ENCODE results near the gene NRF1. TPM values are rescaled to one million over a fixed set of nuclear protein-coding genes. Genes with fewer than 3 reads are reported as not detected.
A peak's percentile ranks its signal among the peaks of the same experiment; 100 is the strongest.
"Not testable (repeated sequence)": the region's sequence is repeated elsewhere in the genome, so short reads cannot be mapped to it uniquely, and the experiment has no call there.

NRF1 gene
- polyA plus RNA-seq, 4 donors: 7.6 to 15.6 (median 9.3) TPM

DNA sequence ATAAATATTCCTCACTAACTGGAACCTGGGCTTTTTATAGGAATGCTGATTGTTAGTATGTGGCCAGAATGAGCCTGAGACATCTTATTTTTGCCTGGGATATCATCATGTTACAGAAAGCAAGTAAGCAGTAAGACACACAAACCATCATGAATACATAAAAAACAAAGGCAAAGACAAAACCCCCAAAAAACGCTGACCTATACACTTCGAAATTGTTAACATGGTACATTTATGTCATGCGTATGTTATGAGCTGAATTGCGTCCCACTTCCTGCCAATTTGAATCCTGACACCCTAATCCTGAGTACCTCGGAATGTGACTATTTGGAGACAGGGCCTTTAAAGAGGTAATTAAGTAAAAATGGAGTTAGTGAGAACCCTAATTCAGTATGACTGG lies 12.3 kb upstream of the NRF1 start:
- no peak for DNase-seq
- 89 to 90% (median 90%) methylated on average over 5 of the region's 5 CpGs for WGBS, 3 donors
- Histone ChIP-seq H3K4me1 (ENCODE audit: control insufficient read depth in 3 of 3, insufficient read depth in 2 of 3, low read depth in 1 of 3, low read length in 2 of 3) (no peaks in the 10 kb centered on the region), H3K36me3 (ENCODE audit: control insufficient read depth in 3 of 3, insufficient read depth in 2 of 3, low read depth in 1 of 3, low read length in 3 of 3) (no peaks in the 10 kb centered on the region), H3K27ac (ENCODE audit: low read depth in 1 of 3, low read length in 2 of 3) (no peak overlapping the region), H3K9me3 (ENCODE audit: control insufficient read depth in 2 of 2, insufficient read depth in 1 of 2, low read depth in 1 of 2, low read length in 1 of 2) (no peaks in the 10 kb centered on the region), H3K4me3 (ENCODE audit: low read depth in 1 of 3, low read length in 3 of 3) (no peak overlapping the region), H3K27me3 (ENCODE audit: control insufficient read depth in 3 of 3, insufficient read depth in 3 of 3, low read length in 3 of 3) (no peaks in the 10 kb centered on the region)
- FAIRE-seq: no peak

DNA sequence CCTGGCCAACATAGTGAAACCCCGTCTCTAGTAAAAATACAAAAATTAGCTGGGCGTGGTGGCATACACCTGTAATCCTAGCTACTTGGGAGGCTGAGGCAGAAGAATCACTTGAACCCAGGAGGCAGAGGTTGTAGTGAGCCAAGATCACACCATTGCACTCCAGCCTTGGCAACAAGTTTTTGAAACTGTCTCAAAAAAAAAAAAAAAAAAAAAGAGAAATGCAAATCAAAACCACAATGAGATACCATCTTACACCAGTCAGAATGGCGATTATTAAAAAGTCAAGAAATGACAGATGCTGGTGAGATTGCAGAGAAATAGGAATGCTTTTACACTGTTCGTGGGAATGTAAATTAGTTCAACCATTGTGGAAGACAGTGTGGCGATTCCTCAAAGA lies 7.9 kb upstream of the NRF1 start:
- not testable (repeated sequence) for DNase-seq; H3K9me3 ChIP-seq (ENCODE audit: control insufficient read depth in 2 of 2, insufficient read depth in 1 of 2, low read depth in 1 of 2, low read length in 1 of 2); H3K36me3 ChIP-seq (ENCODE audit: control insufficient read depth in 3 of 3, insufficient read depth in 2 of 3, low read depth in 1 of 3, low read length in 3 of 3); H3K27me3 ChIP-seq (ENCODE audit: control insufficient read depth in 3 of 3, insufficient read depth in 3 of 3, low read length in 3 of 3); H3K4me3 ChIP-seq (ENCODE audit: low read depth in 1 of 3, low read length in 3 of 3); H3K27ac ChIP-seq (ENCODE audit: low read depth in 1 of 3, low read length in 2 of 3); H3K4me1 ChIP-seq (ENCODE audit: control insufficient read depth in 3 of 3, insufficient read depth in 2 of 3, low read depth in 1 of 3, low read length in 2 of 3); FAIRE-seq
- WGBS, 3 donors: 65 to 69% (median 66%) methylated on average over 5 of the region's 5 CpGs

DNA sequence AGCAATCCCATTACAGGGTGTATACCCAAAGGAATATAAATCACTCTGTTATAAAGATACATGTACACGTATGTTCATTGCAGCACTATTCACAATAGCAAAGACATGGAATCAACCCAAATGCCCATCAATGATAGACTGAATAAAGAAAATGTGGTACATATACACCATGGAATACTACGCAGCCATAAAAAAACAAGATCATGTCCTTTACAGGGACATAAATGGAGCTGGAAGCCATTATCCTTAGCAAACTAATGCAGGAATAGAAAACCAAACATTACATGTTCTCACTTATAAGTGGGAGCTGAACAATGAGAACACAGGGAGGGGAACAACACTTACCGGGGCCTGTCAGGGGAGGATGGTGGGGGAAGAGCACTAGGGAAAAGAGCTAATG lies 7.5 kb upstream of the NRF1 start:
- not testable (repeated sequence) for H3K27ac ChIP-seq (ENCODE audit: low read depth in 1 of 3, low read length in 2 of 3); H3K4me1 ChIP-seq (ENCODE audit: control insufficient read depth in 3 of 3, insufficient read depth in 2 of 3, low read depth in 1 of 3, low read length in 2 of 3); DNase-seq; H3K9me3 ChIP-seq (ENCODE audit: control insufficient read depth in 2 of 2, insufficient read depth in 1 of 2, low read depth in 1 of 2, low read length in 1 of 2); FAIRE-seq; H3K4me3 ChIP-seq (ENCODE audit: low read depth in 1 of 3, low read length in 3 of 3); H3K27me3 ChIP-seq (ENCODE audit: control insufficient read depth in 3 of 3, insufficient read depth in 3 of 3, low read length in 3 of 3); H3K36me3 ChIP-seq (ENCODE audit: control insufficient read depth in 3 of 3, insufficient read depth in 2 of 3, low read depth in 1 of 3, low read length in 3 of 3)
- 94 to 96% (median 95%) methylated on average over 3 of the region's 3 CpGs for WGBS, 3 donors

DNA sequence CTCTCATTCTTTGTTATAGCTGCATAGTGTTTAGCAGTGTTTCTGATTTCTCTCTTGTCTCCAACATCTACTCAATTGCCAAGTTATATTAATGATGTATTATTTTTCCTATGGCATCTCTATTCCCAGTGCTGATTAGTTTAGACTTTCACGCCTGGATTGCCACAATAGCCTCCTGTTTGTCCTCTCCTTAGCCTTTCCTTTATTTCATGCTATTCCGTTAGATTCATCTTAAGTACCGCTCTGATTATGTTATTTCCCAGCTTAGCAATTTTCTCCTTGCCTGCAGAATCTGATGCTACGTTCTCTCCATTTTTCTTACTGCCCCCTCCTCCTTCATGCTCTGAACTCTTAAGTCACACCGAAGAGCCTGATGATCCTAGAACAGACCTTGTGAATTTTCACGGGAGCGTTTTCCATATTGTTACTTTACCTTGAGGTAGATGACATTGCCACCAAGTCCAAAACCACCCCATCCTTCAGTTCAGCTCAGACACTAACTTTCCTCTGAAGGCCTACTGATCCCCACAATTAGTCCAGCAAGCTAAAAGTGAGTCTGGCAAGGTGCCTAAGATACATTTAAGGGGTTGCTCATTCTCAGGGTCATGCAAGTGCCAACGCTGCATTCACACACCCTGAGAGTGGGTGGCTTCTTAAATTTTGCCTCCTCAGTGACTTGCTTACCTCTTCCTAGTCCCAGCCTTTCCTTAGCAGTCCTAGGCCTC lies 6.6 kb upstream of the NRF1 start:
- Histone ChIP-seq H3K36me3 (ENCODE audit: control insufficient read depth in 3 of 3, insufficient read depth in 2 of 3, low read depth in 1 of 3, low read length in 3 of 3) (peaks cover 0 to 11% (median 0%) of the 10 kb centered on the region in 3 donors), H3K27me3 (ENCODE audit: control insufficient read depth in 3 of 3, insufficient read depth in 3 of 3, low read length in 3 of 3) (no peaks in the 10 kb centered on the region), H3K4me1 (ENCODE audit: control insufficient read depth in 3 of 3, insufficient read depth in 2 of 3, low read depth in 1 of 3, low read length in 2 of 3) (peaks cover 0 to 2% (median 0%) of the 10 kb centered on the region in 3 donors), H3K4me3 (ENCODE audit: low read depth in 1 of 3, low read length in 3 of 3) (no peak overlapping the region), H3K9me3 (ENCODE audit: control insufficient read depth in 2 of 2, insufficient read depth in 1 of 2, low read depth in 1 of 2, low read length in 1 of 2) (no peaks in the 10 kb centered on the region), H3K27ac (ENCODE audit: low read depth in 1 of 3, low read length in 2 of 3) (no peak overlapping the region)
- DNase-seq (no peak), FAIRE-seq (no peak)
- WGBS, 3 donors: 74 to 83% (median 80%) methylated on average over 8 of the region's 8 CpGs

DNA sequence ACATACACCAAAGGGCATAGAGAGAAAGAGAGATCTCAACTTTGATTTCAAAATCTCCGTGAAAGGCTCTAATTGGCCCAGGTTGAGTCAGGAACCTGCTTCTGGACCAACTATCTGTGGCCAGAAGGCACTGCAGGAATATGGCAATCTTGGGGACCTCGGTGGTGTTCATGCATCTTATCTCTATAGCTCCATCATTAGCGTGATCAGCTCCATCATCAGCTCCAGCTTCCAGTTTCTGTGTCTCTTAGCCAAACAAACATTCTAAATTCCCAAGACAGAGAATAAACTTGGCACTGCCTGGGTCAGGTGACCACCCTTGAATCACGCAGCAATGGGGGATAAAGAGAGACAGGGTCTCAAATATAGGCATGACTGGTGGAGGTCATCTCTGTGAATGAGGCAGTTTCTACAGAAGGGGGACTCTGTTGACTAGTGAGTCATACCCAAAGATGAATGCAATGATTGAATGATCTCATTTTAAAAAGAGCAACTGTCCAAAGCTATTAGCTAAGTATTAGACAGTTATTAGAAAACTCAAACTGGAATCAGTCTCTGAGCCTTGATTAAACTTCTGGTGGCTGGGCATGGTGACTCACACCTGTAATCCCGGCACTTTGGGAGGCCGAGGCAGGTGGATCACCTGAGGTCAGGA lies 5.4 kb upstream of the NRF1 start:
- Histone ChIP-seq H3K27me3 (ENCODE audit: control insufficient read depth in 3 of 3, insufficient read depth in 3 of 3, low read length in 3 of 3) (no peaks in the 10 kb centered on the region), H3K9me3 (ENCODE audit: control insufficient read depth in 2 of 2, insufficient read depth in 1 of 2, low read depth in 1 of 2, low read length in 1 of 2) (no peaks in the 10 kb centered on the region), H3K4me1 (ENCODE audit: control insufficient read depth in 3 of 3, insufficient read depth in 2 of 3, low read depth in 1 of 3, low read length in 2 of 3) (peaks cover 0 to 2% (median 2%) of the 10 kb centered on the region in 3 donors), H3K36me3 (ENCODE audit: control insufficient read depth in 3 of 3, insufficient read depth in 2 of 3, low read depth in 1 of 3, low read length in 3 of 3) (peaks cover 0 to 15% (median 0%) of the 10 kb centered on the region in 3 donors), H3K4me3 (ENCODE audit: low read depth in 1 of 3, low read length in 3 of 3) (no peak overlapping the region), H3K27ac (ENCODE audit: low read depth in 1 of 3, low read length in 2 of 3) (no peak overlapping the region)
- FAIRE-seq (no peak), DNase-seq (no peak)
- WGBS, 3 donors: 88 to 91% (median 89%) methylated on average over 6 of the region's 6 CpGs

DNA sequence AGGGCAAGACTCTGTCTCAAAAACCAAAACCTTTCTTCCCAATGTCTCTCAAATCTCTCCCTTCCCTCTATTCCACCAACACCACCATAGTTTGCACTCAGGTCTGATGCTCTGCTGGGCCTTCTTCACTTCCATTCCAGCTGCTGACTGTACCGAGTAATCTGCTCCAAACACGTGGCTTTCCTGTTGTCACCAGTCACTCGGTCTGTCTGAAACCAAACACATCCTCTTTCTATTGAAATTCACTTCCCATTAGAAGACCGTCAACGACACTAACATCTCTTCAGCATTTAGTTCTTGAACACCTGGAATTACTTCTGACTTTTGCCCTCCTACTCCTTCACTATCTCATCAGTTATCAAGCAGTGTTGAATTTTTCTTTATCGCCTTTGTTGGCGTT lies 4.7 kb upstream of the NRF1 start:
- no peaks in the 10 kb centered on the region for H3K9me3 ChIP-seq (ENCODE audit: control insufficient read depth in 2 of 2, insufficient read depth in 1 of 2, low read depth in 1 of 2, low read length in 1 of 2)
- H3K36me3 ChIP-seq (ENCODE audit: control insufficient read depth in 3 of 3, insufficient read depth in 2 of 3, low read depth in 1 of 3, low read length in 3 of 3): peaks cover 0 to 15% (median 0%) of the 10 kb centered on the region in 3 donors
- no peak overlapping the region for H3K4me3 ChIP-seq (ENCODE audit: low read depth in 1 of 3, low read length in 3 of 3)
- no peak overlapping the region for H3K27ac ChIP-seq (ENCODE audit: low read depth in 1 of 3, low read length in 2 of 3)
- no peaks in the 10 kb centered on the region for H3K27me3 ChIP-seq (ENCODE audit: control insufficient read depth in 3 of 3, insufficient read depth in 3 of 3, low read length in 3 of 3)
- FAIRE-seq (no peak), DNase-seq (no peak)
- WGBS, 3 donors: 22 to 46% (median 31%) methylated on average over 7 of the region's 7 CpGs
- peaks cover 0 to 2% (median 2%) of the 10 kb centered on the region in 3 donors for H3K4me1 ChIP-seq (ENCODE audit: control insufficient read depth in 3 of 3, insufficient read depth in 2 of 3, low read depth in 1 of 3, low read length in 2 of 3)

DNA sequence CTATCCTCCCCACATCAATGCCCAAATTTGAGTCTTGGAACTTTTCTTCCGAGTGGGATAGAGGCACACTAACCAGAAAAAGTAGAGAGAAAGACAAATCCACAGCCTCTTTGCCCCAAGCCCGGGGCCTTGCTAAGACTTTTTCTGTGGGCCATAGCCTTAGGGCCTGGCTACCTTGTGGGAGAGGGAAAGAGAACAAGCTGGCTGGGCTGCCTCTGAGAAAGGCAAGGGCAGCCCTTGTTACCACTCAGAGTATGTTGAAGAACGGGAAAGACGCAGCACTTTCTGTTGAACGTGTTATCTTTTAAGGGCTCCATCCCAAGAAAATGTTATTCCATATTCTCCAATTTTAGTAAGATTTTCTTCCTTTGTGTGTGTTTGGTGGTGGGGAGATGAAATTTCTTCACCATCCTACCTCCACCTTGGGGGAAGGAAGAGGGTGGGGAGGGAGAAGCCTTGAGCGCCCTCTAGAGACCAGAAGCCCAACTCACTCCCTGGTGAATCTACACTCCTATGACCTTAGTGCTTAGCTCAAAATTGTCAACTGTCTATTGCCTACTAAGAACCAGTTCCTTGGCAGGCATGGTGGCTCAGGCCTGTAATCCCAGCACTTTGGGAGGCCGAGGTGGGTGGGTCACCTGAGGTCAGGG lies 3.9 kb upstream of the NRF1 start:
- no peak for FAIRE-seq
- Histone ChIP-seq H3K9me3 (ENCODE audit: control insufficient read depth in 2 of 2, insufficient read depth in 1 of 2, low read depth in 1 of 2, low read length in 1 of 2) (no peaks in the 10 kb centered on the region), H3K36me3 (ENCODE audit: control insufficient read depth in 3 of 3, insufficient read depth in 2 of 3, low read depth in 1 of 3, low read length in 3 of 3) (peaks cover 0 to 15% (median 0%) of the 10 kb centered on the region in 3 donors), H3K27ac (ENCODE audit: low read depth in 1 of 3, low read length in 2 of 3) (no peak overlapping the region), H3K27me3 (ENCODE audit: control insufficient read depth in 3 of 3, insufficient read depth in 3 of 3, low read length in 3 of 3) (no peaks in the 10 kb centered on the region), H3K4me1 (ENCODE audit: control insufficient read depth in 3 of 3, insufficient read depth in 2 of 3, low read depth in 1 of 3, low read length in 2 of 3) (peaks cover 0 to 2% (median 2%) of the 10 kb centered on the region in 3 donors), H3K4me3 (ENCODE audit: low read depth in 1 of 3, low read length in 3 of 3) (no peak overlapping the region)
- DNase-seq: peak; percentile 40 to 54
- 79 to 86% (median 82%) methylated on average over 7 of the region's 7 CpGs for WGBS, 3 donors

DNA sequence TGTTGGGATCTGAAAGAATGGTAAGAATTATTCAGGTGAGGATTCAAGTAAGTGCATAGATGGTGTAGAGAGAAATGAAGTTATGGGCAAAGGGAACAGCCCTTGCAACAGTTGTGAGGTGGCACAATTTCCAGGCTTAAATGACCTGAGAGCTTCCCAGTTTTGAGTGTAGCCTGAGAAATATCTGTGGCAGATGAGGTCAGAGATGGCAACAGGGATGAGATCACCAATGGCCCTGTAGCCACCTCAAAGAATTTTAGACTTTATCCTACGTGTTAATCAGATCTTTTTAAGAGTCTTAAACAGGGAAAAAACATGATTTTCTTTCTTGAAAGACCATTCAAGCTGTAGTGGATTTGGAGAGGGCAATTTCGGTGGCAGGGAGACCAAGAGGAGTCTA lies 1.9 kb upstream of the NRF1 start:
- no peak overlapping the region for H3K4me3 ChIP-seq (ENCODE audit: low read depth in 1 of 3, low read length in 3 of 3)
- DNase-seq: no peak
- no peaks in the 10 kb centered on the region for H3K9me3 ChIP-seq (ENCODE audit: control insufficient read depth in 2 of 2, insufficient read depth in 1 of 2, low read depth in 1 of 2, low read length in 1 of 2)
- no peak overlapping the region for H3K27ac ChIP-seq (ENCODE audit: low read depth in 1 of 3, low read length in 2 of 3)
- 78 to 86% (median 79%) methylated on average over 2 of the region's 2 CpGs for WGBS, 3 donors
- no peak for FAIRE-seq
- H3K4me1 ChIP-seq (ENCODE audit: control insufficient read depth in 3 of 3, insufficient read depth in 2 of 3, low read depth in 1 of 3, low read length in 2 of 3): peaks cover 0 to 5% (median 2%) of the 10 kb centered on the region in 3 donors
- no peaks in the 10 kb centered on the region for H3K27me3 ChIP-seq (ENCODE audit: control insufficient read depth in 3 of 3, insufficient read depth in 3 of 3, low read length in 3 of 3)
- H3K36me3 ChIP-seq (ENCODE audit: control insufficient read depth in 3 of 3, insufficient read depth in 2 of 3, low read depth in 1 of 3, low read length in 3 of 3): peaks cover 0 to 15% (median 0%) of the 10 kb centered on the region in 3 donors
